Measurements from ENCODE around the gene CYB5A.

CYB5A gene

DNA sequence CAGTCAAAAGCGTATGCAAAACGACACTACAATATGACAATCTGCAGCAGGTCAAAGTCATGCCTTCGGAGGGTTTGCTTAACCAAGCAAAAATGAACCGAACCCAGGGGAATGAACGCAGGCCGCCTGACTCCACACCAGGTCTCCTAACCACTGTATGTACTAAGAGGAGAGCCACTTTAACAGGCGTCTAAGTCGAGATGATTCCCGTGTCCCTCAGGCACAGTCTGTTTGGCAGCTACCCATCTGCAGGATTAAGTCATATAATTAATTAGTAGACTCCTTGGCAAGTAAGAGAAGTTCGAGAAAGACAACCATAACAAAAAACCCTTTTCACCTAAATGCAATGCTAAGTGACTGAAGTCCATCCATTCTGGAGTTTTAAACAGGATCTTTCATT lies 15.2 kb downstream of the CYB5A start:
- no peak for DNase-seq

DNA sequence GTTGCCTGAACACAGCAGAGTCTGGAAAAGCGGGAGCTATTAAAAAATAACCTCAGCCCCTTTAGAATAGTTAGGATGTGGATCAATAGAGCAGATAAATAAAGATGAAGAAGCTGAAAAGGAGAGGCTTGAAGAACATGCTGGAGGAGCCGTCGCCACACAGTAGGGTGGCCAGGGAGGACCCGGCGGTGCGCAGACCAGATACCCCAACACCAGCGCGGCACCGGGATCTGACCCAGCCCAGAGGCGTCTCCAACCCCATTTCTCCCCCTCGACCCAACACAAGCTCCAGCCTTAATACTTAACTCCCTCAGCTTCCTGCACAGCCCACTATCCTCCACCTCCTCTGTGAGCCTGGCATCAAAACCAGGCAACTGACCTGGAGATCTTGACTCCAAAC lies 16.0 kb downstream of the CYB5A start:
- DNase-seq: no peak

DNA sequence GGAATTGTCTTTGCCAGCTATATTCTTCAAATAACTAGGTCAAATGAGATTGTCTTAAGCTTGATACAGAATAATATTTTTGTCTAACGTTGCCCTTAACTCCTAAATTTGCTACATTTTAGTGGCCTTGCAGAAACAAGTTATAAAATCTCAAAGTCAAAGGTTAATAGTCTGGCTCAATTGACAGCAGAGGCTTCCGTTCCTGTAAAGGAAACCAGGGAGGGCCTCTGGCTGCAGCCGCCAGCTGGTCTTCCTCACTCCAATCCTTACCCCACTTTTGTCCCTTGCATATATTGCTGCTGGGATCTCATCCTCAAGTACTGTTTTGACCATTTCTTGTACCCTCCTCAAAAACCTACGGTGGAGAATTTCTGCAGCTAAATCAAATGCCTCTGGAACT lies 17.1 kb downstream of the CYB5A start:
- no peak for DNase-seq

DNA sequence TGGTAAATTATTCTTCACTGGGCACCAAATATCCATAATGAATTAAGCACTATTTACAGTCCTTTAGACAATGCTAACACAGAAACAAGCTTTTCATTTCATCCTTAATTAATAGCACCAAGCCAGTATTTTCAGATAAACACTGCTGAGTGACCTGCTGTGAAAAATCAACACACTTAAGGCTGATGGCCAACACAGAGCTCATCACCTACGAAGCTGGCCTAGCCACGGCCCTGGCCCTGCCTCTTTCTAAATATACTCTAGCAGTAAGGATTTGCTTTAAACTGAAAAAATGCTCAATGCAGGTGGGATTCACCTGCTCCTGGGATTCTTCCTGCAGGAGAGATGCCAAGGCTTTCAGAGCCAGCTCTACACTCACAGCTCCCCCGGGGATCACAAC lies 18.4 kb downstream of the CYB5A start:
- no peak for DNase-seq

DNA sequence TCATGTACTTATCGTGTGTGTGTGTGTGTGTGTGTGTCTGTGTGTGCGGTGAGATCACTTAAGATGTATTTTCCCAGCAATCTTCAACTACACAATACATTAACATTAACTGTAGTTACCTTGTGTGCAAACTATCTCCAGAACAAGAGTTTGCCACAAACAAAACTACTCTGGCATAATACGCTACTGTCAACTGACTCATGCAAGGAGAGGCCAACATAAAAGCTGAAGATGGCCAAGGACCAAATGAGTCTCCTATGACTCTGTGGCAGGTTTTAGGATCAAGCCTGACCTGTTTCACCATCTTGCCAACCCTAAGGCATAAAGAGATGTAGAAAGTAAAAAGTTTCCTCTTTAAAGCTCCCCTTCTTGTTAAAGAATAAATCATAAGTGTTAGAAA lies 20.1 kb downstream of the CYB5A start:
- no peak for DNase-seq

DNA sequence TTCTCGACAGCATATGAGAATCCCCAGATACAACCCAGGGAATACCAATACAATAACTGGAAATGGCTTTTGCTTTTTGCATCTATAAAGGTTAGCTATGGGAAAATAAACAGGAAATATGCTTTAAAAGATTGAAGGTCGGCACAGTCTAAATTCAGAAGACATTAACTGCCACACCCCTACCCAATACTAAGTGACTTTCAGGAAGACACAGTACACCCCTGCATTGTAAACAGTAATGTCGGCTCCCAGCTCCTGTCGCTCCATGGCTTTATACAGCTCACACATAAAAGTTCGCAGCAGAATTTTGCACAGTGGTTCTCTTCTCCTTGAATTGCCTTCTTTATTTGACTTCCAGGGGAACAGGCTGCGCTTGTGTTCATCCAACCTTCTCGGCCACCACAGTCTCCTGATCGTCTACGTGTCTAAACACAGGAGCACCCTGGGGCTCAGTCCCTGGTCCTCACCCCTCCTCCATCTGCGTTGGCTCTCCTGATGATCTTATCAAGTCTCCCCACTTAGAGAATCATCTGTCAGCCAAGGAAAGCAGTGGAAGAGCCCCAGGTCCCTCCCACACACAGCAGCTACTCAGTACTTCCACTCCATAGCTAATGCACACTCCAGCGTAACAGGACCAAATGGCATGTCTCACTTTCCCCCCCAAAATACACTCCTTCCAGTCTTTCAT lies 22.7 kb downstream of the CYB5A start:
- no peak for DNase-seq

DNA sequence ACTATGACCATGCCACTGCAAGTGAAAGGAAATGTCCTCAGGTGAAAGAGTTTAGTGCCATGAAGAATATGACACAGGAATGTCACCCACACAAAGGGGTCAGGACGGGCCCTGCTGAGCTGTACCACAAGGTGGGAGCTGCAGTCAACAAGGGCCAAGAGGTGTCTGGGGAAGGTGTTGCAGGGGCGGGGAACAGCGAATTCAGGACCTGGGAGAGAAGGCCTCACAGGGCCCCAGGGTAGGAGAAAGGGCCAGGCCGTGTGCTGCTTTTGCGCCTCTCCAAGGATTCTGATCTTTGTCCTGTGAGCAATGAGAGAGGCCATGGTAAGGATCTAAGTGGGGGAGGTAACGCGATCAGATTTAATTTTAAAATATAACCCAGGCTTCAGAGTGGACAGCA lies 23.6 kb downstream of the CYB5A start:
- no peak for DNase-seq

DNA sequence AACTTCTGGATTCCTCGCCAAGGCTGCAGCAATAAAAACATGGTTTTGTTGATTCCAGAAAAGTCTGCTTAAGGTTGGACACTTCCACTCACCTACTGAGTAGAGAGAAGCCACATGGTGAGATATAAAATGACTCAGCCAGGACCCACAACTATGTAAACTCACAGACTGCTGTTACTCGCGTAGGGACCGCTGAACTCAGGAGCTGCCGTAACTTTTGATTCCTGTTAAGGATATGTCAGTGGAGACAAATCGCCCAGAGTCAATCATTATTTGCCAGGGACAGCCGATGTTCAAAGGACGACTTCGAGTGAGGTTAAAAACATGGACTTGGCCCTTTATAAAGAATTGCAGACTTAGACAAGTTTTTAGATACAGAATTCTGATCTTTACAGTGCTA lies 25.6 kb downstream of the CYB5A start:
- DNase-seq: no peak

DNA sequence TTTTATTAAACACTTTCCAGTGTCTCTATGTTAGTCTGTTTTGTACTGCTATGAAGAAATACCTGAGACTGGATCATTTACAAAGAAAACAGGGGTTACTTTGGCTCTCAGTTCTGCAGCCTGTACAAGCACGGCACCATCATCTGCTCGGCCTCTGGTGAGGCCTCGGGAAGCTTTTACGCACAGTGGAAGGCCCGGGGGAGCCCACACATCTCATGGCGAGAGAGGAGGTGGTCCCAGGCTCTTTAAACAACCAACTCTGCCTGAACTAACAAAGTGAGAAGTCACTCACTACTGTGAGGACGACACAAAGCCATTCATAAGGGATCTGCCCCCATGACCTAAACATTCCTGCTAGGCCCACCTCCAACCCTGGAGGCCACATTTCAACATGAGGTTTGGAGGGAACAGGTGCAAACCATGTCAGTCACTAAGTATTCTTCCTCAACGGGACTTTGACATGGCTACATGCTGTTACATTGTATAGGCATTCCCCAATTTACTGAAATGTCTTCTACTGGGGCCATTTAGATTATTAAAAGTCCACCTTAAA lies 26.1 kb downstream of the CYB5A start:
- no peak for DNase-seq

DNA sequence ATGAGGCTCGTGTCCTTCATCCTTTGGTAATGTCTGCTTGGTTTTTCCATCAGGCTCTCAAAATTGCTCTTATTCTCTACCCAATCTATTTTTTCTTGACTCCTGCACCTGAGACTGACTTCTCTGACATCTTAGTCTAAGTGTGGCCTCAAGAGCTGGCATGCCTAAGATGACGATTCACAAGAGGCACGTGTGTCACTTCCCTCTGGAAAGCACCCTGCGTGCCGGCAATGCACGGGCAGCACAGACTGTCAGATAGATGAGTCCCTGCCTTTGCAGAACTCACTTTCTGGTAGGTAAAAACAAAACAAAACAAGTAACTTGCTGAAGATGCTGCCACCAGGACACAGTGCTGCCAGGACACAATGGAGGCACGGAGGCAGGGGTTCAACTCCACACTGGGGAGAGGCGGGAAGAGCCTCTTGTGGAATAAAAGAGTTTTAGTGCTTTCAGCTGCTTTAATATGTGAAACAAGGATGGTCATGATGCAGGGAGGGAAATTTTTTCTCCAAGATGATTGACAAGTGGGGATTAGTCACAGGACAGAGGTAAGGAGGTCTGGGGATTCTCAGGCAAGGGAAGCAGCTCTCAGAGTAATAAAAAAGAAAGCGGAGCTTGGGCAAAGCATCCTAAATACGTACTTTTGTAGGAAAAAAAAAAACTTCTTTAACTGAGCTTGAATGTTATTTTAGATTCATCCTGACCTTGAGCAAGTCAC lies 27.3 kb downstream of the CYB5A start:
- no peak for DNase-seq

DNA sequence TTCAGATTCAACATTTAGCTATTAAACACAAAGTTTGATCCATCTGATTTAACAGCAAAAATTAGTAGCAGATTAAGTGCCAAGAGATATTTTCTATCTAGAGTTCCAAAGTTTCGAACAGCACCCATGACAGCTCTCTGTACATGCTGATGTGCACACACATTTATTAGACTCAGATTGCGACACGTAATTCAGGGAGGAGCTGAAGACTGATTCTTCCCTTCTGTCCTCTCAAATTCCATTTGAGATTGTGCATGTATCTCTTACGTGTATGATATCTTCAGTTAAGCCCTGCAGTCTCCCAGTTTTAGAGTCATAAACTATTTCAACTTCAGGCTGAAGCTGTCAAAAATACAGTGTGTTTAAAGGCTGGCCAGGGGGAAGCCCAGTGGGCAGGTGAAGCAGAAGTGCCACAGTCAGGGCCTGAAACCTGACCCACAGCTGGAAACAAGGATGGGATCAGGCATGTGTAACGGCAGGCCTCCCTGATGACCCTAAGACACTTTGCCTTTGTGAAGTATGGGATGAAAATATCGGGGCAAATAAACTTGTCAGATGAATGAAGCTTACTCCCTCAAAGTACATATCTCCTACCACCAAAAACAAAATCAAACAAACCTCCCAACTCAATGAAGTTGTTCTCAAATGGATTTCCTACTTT lies 30.6 kb downstream of the CYB5A start:
- peak; percentile 4 for DNase-seq

DNA sequence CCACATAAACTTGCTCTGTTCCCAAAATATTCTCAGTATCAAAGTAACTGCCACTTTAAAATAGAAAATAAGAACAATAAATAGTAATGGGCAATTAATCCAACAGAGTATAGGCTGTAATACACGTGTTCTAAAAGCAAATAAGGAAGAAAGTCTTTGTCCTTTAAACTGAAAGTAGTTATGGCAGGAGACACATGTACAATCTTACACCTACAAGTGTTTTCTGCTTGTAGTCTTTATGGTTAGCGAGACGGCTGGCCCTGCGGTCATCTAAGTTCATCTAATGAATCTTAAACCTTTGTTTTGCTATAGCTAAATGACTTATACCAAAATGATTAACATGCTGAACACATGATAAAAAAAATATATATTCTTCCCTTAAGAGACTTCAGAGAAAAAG lies 32.4 kb downstream of the CYB5A start:
- DNase-seq: no peak

DNA sequence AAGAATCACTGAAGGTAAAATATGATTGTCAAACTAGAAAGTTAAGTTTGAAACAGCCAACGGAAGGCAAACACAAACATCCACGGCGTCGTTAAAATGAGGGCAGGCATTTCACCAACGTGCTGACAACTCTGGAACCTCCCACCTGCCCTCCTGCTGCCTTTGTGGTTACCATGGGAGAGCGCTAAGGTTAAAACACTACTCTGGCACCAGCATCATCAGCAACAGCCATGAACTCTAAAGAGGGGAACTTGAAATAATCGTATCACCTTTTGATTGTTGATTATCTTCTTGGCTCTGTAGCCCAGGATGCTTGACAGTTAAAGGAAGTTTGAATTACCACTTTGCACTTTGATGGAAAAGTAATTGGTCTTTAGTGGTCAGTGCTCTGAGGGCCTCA lies 34.7 kb downstream of the CYB5A start:
- DNase-seq: no peak

DNA sequence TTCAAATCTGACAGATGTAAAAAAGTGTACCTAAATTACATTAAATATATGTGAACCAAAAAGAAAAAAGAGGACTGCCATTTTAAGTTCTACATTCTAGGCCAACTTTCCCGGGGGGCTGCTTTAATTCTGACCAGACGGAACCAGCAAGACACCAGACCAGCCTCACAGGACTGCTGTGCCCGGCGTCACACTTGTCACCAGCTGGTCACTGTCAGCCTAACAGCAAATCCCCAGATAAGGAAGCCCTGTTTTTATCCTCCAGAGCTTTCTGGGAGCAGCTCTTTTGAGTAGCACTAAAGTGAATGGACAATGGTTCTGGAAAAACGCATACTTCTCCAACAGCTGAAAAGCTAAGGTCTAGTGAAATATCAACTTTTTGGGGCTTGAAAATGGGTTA lies 35.6 kb downstream of the CYB5A start:
- no peak for DNase-seq

DNA sequence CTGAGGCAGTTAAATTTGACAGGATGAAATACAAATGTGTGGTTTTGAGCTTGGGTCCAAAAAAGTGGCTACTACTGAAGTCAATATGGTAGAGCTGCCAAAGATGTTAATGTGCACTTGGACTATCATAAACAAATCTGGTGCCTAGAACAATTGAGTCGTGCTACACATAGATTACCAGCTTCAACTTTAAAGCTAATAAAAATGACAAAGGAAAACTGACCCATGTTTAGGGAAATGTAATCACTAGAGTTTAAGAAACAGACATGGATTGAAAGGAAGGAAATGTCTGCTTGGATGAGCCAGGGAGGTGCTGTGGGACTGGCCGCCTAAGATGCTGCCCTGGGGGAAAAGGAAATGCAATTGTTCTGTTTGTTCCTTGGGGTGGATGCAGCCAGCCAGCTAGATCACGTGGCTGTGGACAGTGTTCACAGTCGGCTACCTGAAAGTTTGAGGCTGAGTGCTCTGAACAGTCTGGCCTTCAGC lies 36.6 kb downstream of the CYB5A start:
- peak; percentile 4 for DNase-seq

DNA sequence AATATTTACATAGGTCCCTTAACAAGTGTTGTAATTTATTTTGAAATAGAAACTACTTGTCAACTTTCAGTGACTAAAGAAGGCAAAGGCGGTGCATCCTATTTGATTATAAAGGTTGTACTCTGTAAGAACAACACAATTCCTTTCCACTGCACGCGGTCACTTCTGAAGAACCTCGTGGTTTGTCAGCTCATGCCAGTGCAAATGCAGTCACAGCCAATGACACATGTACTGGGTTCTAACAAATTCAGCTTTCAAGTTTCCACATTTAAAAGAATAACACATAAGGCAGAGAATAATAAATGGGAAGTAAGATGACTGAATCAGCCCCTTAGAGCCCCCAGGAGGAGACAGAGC lies 39.7 kb downstream of the CYB5A start:
- peak; percentile 27 for DNase-seq

DNA sequence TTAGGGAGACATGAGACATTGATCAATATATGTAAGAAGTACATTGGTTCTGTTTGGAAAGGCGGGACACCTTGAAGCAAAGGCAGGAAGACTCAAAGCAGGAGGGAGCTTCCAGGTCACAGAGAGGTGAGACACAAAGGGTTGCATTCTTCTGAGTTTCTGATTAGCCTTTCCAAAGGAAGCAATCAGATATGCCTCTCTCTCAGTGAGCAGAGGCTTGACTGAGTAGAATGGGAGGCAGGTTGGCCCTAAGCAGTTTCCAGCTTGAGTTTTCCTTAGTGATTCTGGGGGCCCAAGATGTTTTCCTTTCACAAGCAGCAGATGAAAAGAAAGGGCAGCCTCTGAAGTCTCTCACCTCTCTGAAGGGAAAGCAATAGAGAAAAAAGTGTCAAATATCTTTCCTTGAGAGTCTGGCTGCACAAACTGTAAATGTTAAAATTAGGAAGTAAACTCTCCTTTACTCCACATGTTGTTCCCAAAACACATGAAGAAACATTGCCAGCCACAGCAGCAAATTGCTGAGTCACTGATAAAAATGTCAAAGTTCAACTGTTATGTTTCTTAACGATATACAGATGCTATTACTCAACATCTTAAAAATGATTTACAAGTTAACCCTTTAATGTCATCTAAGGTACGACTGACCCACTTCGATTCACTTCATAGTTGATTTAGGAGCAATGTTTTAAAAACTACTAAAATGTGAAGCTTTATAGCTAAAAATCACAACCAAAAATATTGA lies 40.3 kb downstream of the CYB5A start:
- peak; percentile 60 for DNase-seq

DNA sequence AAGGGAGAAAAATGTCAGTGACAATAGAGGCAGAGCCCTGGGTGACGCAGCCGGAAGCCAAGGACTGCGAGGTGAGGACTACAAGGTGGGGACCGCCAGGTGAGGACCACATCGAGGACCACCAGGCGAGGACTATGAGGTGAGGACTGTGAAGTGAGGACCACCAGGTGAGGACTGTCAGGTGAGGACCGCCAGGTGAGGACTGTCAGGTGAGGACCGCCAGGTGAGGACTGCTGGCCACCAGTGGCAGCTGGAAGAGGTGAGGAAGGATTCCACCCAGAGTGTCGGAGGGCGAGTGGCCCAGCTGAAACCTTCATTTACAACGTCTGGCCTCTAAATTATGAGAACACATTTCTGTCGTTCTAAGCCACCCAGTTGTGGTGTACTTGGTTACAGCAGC lies 41.6 kb downstream of the CYB5A start:
- no peak for DNase-seq

DNA sequence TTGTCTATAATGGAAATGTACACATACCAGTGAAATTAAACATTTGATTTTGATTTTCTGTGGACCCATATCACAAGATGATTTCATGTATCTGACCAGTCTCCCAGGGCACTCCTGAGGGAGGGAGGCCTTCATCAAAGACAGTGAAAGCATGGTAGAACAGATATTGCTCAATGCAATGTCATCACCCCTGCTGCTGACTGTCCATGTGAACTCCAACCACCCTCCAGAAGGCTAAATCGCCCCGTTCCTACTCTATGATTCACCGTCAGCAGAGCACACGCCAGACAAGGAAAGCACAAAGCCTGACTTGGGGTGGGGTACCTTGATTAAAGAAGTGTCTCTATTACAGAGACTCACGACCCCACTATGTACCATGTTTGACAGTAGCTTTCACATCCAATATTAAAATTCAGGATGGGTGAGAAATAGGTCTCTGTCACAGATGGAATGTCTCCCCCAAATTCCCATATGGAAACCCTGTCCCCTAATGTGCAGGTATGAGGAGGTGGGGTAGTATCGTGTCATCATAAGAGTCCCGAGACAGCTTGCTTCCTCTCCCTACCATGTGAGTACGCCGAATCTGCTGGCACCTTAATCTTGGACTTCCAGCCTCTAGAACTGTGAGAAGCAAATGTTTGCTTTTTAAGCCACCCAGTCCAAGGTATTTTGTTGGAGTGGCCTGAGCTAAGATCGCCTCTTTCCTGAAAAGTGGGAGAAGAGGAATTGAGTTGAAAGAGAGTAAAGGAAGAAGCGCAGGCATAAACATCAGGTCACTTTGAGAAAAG lies 42.4 kb downstream of the CYB5A start:
- peak; percentile 52 for DNase-seq

DNA sequence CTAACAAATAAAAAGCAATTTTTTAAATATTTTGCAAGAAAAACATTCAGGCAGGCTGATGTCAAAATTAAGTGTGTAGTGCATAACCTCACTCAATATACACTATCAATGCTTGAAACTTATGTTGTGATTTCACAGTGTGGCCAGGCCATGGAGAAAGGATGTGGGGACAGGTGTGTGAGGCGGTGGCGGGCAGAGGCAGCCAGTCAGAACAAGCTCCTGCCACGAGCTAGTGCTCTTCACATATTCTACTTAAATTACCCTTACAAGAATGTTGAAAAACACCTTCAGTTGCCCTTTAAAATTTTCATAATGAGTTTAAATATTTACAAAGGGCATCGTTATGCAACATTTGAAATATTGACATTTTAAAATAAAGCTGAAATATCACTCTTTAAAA lies 43.2 kb downstream of the CYB5A start:
- DNase-seq: no peak

DNA sequence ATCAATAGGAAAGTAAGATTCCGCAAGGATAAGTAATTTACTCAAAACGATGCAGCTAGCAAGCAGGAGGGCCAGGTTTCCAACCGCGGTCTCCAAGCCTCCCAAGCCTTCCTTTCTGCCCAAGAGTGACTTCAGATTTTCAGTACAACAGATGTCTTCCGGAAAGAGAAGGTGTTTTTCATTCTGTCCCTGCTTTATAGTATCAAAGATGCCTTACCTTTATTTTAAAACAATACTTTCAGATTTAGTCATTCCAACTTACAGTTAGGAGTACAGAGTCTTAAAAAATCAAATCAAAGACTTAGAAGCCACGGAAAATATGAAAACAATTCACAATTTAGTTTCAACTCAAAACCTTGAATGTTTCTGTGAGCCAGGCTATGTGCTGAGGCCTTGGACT lies 43.6 kb downstream of the CYB5A start:
- DNase-seq: no peak

DNA sequence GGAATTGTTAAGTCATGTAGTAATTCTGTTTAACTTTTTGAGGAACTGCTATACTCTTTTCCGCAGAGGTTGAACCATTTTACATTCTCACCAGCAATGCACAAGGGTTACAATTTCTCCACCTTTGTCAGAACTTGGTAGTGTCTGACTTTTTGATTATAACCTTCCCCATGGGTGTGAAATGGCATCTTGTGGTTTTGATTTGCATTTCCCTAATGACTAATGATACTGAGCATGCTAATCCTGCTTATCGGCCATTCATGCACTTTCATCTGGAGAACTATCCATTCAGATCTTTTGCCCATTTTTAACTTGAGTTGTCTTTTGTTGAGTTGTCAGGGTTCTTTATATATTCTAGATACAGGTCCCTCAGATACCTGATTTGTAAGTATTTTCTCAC lies 47.2 kb downstream of the CYB5A start:
- DNase-seq: no peak

All from fibroblast of skin of abdomen (primary cell).